NCI-H1417 treated with DMSO at 0.1 percent for 48 hours (cell line): ENCODE results near the gene PRR15.

Experiments used
- DNase-seq: peaks from one replicate; lab custom pipeline; 2025; lab: John Stamatoyannopoulos, UW

PRR15 gene

GRCh38 chr7:29610086-29610485 is 46.5 kb downstream of the PRR15 start:
- DNase-seq = no peak

GRCh38 chr7:29611941-29612544 is 48.4 kb downstream of the PRR15 start:
- DNase-seq = no peak

DNA sequence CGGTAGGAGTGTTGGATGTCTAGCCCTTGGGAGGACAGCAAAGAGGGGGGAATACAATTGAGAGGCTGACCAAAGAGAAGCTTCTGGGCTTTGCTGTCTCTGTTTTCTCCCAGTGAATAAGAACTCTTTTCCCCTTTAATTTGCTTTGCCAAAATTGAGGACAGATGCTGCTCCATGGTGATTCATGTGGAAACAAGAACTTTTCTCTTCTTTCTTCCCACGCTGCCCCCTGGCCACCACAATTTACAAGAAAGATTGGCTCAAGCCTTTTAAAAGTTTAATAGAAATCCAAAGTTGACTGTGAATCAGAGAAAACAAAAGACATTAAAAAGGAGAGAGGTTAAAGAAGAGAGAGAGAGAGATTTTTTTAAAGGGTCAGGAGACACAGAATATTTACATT is 49.0 kb downstream of the PRR15 start:
- no peak for DNase-seq

DNA sequence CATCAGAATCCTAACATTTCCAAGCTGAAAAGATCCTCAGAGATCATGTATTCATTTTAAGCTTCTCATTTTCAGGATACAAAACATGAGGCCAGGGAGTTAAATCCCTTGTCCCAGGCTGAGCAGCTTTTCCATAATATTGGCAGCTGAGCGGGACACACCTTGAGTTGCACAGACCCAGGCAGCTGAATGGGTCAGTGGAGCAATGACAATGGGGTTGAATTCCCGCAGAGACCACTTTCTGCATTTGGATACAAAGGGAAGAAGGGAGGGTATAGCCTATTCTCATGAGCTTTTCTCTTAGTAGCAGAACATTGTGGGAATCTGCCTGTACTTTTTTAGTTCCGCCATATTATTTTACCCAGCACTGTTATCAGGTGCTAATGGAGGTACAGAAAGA is 49.5 kb downstream of the PRR15 start:
- no peak for DNase-seq

DNA sequence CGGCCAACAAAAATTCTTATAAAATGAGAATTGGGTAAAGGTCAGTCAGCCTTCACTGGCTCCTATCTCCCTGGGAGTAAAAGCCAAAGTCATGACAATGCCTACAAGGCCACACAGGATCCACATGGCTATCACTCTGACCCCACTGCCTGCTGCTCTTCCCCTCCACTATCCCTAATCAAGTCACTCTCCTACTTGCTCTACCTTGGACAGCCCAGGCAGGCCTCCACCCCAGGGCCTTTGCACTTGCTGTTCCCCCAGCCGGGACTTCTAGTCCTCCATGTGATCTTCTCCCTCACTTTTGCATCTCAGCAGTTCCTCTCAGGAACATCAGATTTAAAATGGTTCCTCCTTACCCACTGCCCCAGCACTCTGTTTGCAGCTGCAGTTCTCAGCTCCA is 50.6 kb downstream of the PRR15 start:
- no peak for DNase-seq
